HG02642 (cell line): ENCODE measurements around the gene ASPHD1.
"Not testable (repeated sequence)": the region's sequence is repeated elsewhere in the genome, so short reads cannot be mapped to it uniquely, and the experiment has no call there.

Experiments used
- ATAC-seq: cut with Tn5 transposase; IDR thresholded peaks from one replicate; pipeline ENCODE4 v1.9.1; 2021; ENCODE audit warnings: mild to moderate bottlenecking; ENCODE audit not compliant: unreplicated experiment, poor library complexity

ASPHD1 gene

DNA sequence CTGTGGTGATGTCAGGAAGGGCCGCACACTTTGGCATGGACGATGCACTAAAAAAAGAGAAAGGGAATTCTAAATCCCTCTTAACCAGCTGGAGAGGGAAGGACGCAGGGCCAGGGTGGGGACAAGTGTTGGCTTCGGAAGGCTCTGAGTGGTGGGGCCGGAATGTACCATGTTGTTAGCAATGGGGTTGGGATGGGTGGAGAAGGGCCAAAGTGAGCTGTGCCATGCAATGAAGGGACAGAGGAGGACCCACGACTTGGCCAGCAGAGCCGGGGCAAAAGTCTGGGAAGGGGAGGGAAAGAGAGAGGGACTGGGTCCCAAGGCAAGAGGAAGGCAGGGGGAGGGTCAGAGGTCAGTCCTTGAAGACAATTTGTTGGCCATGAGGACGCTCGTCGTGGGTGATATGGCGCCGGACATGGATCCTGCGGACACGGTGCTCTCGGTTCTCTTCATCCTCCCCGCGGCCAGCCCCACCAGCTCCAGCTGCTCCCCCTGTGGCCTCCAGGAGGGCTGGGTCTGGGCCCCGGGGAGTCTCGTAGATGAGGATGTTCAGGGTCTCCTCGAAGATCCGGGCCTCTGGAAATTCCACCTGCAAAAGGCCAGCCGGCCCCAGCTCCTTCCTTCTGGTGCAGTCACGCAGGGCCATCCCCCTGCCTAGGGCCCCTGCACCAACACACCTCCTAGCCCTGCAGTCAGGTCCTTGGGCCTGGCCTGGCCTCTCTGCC lies 6.4 kb downstream of the ASPHD1 start:
- ATAC-seq = no peak

DNA sequence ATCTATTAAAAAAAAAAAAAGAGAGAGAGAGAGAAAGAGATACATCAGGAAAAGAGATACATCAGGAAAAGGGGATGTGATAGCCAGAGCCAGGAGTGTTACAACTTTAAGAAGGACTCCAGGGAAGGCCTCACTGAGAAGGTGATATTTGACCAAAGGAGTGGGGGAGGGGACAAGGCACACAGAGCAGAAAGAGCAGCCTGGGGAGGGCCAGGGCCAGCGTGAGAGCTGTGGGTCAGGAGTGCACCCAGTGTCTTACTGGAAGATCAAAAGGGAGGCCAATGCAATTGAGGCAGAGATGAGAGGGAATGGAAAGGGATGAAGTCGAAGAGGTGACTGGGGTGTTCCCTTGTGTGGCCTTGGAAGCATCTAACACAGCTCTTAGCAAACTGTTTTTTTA lies 7.7 kb downstream of the ASPHD1 start:
- no peak for ATAC-seq

DNA sequence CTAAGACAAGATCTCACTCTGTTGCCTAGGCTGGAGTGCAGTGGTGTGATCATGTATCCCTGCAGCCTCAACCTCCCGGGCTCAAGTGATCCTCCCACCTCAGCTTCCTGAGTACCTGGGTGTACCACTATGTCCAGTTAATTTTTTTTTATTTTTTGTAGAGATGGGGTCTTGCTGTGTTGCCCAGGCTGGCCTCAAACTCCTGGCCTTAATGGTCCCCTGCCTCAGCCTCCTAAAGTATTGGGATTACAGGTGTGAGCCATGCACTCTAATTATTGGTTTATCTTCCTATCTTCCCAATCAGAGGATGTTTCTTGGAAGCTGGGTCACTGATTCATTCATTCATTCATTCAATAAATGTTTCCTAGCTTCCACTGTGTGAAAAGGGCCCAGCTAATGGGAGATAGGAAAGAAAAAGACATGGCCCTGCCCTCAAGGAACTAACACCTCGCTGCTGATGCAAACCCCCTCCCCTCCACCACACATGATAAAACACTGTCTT lies 8.5 kb downstream of the ASPHD1 start:
- no peak for ATAC-seq

DNA sequence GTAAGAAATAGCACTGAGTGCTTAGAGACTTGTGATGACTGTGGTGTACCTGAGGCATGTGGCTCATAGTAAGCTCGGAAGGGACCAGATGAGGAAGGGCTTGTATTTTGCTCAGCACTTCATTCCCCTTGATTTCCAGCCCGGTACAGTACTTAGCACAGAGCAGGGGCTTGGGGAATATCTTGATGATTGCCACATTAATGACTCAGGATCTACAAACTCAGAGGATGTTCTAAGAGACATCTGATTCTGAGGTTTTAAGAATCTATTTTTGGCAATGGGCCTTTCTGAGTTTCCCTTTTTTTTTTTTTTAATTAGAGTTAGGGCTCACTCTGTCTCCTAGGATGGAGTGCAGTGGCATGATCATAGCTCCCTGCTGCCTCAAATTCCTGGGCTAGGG lies 9.1 kb downstream of the ASPHD1 start:
- no peak for ATAC-seq

DNA sequence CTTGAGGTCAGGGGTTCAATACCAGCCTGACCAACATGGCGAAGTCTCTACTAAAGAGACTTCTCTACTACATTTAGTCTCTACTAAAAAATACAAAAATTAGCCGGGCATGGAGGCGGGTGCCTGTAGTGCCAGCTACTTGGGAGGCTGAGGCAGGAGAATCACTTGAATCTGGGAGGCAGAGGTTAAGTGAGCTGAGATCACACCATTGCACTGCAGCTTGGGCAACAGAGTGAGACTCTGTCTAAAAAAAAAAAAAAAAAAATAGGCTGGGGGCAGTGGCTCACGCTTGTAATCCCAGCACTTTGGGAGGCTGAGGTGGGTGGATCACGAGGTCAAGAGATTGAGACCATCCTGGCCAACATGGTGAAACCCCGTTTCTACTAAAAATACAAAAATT lies 9.6 kb downstream of the ASPHD1 start:
- ATAC-seq = not testable (repeated sequence)

DNA sequence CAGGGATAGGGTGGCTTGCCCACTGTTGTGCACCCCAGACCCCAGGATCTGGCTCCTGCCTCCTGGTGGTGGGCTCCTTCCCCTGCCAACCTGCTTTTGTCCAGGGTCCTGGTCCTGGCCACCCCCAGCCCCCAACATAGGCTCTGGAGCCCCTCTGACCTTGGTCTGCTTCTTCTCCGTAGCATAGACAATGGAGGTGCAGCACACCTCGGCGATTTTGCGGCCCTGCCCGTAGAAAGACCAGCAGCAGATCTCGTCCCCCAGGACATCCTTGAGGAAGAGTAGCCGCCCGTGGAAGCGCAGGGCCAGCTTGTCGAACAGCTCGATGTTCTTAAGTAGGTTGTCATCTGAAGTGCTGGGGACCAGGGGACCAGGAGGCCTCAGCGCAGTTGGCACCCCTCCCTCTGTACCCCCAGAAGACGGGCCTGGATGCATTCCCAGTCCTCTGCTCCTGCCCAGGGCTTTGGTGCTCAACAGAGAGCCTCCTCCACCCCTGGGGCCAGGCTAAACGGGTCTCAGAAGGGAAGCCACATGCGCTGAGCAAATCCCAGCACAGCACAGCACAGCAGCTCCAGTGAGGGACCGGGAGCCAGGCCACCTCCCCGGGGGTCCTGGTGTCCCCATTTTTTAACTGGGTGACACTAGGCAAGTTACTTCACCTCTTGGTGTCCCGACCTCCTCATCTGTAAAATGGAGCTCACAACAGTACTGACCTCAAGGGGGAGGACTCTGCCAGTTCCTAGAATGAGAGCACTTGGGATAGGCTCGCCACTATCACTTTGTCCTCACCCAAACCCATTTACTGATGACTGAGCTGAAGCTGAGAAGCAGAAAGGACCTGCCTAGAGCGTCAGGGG lies 10.8 kb downstream of the ASPHD1 start:
- no peak for ATAC-seq

DNA sequence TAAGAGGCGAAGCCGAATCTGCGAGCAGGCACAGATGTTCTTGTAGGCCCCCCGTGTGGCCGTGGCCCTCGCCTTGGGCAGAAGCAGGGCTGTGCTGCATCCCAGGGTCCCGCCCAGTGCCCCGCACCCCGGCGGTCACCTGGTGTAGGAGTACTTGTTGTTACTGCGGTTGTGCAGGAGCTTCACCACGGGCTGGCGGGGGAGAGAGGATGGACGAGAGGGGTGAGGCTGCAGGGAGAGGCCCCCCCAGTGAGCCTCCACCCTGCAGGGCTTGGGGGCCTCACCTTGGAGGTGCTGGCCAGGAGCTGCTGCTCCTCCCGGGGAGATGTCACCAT lies 11.4 kb downstream of the ASPHD1 start:
- ATAC-seq = no peak

DNA sequence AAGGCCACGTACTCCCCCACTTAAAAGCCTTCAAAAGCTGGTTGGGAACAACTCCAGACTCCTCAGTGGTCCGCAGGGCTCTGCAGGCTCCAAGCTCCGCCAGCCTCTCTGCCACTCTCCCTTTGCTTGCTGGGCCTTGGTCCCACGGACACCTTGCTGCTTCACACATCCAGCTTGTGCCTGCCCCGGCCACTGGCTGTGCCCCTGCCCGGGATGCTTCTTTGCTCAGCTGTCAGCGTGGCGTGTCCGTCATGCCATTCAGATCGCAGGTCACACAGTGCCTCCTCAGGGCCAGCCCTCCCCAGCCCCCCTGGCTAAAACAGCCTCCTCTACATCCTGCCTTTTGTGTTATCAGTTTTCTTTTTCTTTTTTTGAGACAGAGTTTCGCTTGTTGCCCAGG lies 11.8 kb downstream of the ASPHD1 start:
- ATAC-seq = no peak

DNA sequence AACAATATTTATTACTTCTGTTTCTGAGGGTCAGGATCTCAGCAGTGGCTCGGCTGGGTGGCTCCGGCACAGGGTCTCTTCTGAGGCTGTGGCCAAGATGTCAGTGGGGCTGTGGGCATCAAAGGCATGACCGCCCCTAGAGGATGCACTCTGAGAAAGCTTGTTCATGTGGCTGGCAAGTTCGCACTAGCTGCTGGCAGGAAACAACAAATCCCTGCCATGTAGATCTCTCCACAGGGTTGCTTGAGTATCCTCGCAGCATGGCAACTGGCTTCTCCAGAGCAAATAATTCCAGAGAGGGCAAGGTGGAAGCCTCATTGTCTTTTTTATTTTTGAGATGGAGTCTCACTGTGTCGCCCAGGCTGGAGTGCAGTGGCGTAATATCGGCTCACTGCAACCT lies 13.2 kb downstream of the ASPHD1 start:
- no peak for ATAC-seq

DNA sequence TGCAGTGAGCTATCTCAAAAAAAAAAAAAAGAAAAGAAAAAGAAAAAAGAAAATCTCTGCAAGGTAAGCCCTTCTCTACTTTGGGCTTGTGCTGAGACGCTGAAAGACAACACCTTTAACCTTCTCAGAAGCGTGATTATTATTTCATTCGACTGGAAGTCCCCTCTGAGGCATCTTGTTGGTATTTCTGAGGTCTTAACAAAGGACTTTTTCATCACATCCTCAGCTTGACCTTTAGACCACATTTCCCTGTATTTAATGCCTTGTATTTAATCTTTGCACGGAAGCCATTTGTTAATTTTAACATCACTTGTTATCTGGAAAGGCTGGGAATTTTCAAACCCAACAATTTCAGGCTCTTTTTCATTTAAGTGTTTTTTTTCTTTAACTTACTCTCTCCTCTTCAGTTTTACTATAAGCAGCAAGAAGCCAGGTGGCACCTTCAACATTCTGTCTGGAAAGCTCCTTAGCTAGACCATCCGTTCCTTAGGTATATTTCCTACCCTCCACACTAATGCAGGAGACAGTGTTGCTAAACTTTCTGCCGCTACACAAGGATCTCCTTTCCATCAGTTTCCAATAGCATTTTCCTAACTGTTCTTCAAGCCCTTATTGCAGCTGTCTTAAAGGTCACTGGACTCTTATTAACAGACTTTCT lies 15.4 kb downstream of the ASPHD1 start:
- no peak for ATAC-seq

DNA sequence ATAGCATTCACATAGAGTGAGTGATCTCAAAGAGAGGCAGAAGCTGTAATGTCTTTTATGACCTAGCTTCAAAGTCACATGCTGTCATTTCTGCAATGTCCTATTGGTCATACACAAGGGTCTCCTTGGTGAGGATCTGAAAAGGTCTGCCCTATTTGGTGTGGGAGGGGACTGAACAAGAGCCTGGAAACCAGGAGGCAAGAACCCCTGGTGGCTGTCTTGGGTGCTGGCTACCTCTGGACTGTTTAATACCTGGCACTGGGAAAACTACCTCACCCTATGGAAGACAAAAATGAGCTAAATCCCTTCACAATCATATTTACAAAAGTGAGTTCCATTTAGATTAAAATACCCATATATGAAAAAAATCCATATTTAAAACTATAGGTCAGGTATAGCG lies 16.7 kb downstream of the ASPHD1 start:
- no peak for ATAC-seq

DNA sequence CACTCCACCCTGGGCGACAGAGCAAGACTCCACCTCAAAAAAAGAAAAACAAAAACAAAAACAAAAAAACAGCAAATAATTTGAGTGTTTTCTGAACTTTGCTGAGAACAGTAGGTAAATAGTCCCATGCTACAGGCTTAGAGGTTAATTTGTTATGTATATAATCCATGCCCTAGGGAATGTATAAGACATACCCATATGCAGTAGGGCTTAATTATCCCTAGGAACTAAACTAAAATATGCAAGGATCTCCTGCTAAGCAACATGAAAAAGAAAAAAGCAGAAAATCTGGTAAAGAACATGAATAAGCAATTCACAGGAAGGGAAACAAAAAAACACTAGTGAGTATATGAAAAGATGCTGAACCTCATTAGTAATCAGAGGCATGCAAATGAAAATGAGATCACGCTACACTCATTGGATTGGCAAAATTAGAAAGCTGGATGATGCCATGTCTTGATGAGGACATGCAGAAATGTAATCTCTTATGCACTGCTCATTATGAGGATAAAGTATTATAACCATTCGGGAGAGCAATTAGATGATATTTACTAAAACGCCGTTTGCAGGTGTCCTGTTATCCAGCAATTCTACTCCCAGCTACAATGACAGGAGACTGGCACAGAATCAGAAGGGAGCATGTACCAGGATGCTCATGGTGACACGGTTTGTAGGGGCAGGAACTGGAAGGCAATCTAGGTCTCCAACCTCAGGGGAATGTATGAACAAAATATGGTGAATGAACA lies 20.2 kb downstream of the ASPHD1 start:
- ATAC-seq = no peak

DNA sequence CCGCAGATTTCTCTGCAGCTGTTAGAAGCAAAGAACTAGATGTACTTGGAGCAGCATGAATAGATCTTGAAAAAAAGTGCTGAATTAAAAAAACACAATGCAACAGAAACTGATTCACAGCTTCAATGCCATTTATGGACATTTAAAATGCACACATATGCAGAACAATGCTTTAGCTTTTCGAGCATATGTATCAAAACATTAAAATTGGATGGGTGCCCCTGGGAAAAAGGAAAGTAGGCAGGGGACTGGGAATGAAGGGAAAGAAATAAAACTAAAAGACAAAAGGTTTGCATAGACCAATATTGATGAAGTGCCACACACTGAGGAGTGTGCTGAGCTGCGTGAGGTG lies 20.7 kb downstream of the ASPHD1 start:
- ATAC-seq = no peak

DNA sequence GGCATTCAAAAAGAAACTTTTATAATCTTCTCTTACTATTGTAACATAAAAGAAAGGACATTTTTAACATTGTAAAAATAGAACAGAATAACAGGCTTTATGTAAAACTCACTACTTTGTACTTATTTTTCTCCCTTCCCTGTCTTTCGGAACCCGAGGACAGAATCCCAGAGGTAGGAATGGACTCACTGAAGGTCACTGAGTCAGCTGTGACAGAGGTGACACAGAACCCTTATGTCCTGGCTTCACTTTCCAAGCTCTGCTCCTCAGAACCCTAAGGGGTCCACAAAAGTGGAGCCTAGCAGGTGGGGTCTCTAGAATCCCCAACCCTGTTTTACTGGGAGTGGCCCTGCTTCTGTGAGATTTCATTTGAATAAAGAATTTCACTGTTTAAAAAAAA lies 22.0 kb downstream of the ASPHD1 start:
- ATAC-seq = no peak

DNA sequence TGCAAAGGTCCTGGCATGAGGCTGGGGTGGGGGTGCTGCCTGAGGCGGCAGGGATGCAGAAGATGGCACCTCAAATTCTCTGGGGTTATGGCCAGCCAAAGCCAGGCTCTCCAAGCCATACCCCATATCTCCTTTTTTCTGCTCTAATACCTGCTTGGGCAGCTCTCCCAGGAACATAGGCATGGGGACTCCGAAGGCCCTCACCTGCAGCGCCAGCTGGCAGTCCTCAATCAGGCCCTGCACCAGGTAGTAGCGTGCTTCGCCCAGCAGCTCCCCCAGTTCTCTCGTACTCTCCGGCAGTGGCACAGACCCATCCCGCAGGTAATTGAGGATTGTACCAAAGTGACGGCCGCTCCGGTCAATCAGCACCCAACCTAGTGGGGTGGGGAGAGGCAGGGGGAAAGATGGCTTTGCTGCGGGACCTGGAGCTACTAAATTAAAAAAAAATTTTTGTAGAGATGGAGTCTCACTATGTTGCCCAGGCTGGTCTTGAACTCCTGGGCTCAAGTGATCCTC lies 22.8 kb downstream of the ASPHD1 start:
- no peak for ATAC-seq

DNA sequence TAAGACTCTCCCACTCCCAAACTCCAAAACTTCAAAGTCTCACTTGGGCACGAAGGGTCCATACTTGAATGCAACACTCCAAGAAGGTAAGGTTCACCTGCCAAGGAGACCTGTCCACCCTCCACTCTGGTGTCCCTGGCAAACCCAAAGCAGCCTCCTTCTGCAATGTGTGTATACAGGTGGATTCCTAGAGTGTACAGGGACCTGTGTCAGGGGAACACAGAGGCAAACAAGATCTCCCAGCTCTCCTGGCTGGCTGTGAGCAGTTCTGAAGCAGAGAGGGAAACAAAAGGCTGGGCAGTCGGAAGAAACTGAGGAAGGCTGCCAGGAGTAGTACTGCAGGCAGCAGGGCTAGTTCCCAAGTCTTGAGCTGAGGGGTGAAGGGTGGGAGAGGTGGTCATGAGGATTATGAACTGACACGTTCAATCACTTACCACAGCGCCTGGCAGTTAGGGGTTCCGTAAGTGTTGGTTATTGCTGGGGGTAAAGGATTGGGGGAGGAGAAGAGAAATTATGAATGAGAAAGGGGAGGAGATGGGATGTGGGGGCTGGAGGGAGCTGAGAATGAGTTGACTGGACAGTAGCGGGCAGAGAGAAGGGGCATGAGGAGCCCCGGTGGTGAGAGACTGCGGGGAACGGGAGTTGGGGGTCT lies 24.9 kb downstream of the ASPHD1 start:
- no peak for ATAC-seq

DNA sequence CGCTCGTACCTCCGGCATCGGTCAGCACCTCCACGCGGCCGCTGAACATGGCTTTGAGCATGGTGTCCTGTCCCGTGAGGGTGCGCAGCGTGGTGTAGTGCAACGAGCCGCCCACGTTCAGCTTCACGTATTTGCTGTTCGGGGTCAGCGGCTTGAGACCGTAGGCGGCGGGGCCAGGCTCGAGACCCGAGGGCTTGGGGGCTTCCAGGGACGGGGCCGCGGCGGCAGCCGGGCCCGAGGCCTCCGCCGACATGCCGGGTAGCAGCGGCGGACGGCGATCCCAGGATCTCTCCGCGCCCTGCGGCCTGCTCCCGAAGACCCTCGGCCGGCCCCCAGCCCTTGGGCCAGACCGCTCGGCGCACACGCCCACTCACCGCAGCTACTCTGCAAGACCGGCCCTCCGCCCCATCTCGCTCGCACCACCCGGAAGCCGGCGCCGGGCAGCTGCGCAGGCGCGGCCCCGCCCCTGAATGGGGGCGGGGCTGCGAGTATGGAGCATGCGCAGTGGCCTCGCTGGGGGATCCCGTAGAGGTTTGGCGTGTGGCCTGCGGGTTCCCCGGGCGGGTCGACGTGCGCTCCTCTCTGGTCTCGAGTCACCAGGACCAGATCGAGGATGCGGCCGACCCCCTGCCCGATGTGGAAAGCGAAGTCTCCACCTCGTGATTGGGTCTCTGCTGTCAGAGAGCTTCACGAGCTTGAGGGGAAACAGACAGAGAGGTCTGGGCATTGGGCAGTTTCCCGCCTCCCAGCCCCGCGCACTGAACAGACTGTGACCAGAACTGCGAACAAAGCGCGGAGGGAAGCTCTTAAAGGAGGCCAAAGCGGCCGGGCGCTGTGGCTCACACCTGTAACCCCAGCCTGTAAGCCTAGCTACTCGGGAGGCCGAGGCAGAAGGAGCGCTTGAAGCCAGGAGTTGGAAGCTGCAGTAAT lies 25.8 kb downstream of the ASPHD1 start, which contains the start of gene KCTD13:
Gene KCTD13 (minus strand): TSS at position 446 of the 930 bp plus-strand sequence. CDS start 193 bp downstream, at position 253.
- peak; percentile 85 for ATAC-seq

DNA sequence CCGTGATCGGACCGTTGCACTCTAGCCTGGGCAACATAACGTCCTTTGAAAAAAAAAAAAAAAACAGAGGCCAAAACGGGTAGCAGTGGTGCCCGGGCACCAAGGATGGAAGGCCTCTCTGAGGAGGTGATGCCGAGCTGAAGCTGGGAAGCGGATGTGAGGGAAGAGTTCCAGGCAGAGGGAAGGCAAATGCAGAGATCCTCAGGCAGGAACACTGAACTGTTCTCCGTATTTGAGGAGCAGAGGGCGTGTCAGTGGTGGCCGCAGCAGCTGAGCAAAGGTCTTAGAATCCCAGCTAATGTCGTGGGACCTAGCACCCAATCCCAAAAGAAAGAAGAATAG lies 26.4 kb downstream of the ASPHD1 start:
- peak; percentile 1 for ATAC-seq
